ENCODE measurements around the gene SMIM13.

DNA sequence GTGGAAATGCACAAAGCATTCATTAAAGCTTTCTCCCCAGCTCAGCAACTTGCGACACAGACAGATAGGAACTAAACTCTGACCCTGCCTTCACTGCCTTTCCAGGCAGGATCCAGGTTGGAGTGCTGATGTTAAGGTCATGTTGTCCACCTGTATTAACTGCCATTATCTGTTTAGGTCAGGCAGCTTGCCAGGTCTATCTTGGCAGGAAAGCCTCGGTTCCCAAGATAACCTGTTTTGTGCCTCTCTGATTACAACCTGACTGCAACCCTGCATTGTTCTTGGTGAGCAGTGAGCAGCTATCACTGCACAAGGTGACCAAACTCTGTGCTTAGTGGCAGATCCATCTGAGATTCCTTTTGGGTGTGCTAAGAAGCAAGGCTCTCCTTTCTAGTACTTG is 26.3 kb upstream of the SMIM13 start:
- no peak for TF ChIP-seq EP300 (IDR thresholded peaks at IDR 0.05)
- TF ChIP-seq, protein P1, sequence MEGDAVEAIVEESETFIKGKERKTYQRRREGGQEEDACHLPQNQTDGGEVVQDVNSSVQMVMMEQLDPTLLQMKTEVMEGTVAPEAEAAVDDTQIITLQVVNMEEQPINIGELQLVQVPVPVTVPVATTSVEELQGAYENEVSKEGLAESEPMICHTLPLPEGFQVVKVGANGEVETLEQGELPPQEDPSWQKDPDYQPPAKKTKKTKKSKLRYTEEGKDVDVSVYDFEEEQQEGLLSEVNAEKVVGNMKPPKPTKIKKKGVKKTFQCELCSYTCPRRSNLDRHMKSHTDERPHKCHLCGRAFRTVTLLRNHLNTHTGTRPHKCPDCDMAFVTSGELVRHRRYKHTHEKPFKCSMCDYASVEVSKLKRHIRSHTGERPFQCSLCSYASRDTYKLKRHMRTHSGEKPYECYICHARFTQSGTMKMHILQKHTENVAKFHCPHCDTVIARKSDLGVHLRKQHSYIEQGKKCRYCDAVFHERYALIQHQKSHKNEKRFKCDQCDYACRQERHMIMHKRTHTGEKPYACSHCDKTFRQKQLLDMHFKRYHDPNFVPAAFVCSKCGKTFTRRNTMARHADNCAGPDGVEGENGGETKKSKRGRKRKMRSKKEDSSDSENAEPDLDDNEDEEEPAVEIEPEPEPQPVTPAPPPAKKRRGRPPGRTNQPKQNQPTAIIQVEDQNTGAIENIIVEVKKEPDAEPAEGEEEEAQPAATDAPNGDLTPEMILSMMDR (IDR thresholded peaks at IDR 0.05) = no peak
- no peak for TF ChIP-seq POLR2A (IDR thresholded peaks at IDR 0.05)
- TF ChIP-seq POLR2AphosphoS5 (IDR thresholded peaks at IDR 0.05) = peak in 1 of 3 donors; percentile 20
